GM12878 (cell line): Measurements from ENCODE around the gene ASIC3. TPM values are rescaled to one million over a fixed set of nuclear protein-coding genes. Genes with fewer than 3 reads are reported as not detected.

ENCODE experiments used
- ATAC-seq: fragments of 200-7000 bp; cut with Tn5 transposase; 3 replicates; pipeline ENCODE4 v1.9.1; 2020; ENCODE audit warnings: mild to moderate bottlenecking, moderate library complexity
- BruUV-seq: library from RNA; stranded (reverse); fragments of 400-500 nt; replicated peaks from 2 replicates; lab custom pipeline; 2021; lab: Mats Ljungman, UMichigan
- CTCF ChIA-PET: fragments of 300-600 bp; sonication (Branson Sonifier 250); formaldehyde crosslinking; extraction: SDS; loops from one replicate; lab custom pipeline; 2021; ENCODE audit warnings: inconsistent platforms; lab: Yijun Ruan, JAX
- POLR2A ChIA-PET: fragments of 350-600 bp; formaldehyde crosslinking; extraction: SDS; loops from one replicate; lab custom pipeline; 2021; ENCODE audit warnings: inconsistent platforms; lab: Charles Lee
- RAD21 ChIA-PET: fragments of 300-600 bp; sonication (Branson Sonifier 250); formaldehyde crosslinking; loops from one replicate; lab custom pipeline; 2023; ENCODE audit warnings: antibody characterized with exemption; ENCODE audit not compliant: unreplicated experiment; lab: Charles Lee
- SMC1A ChIA-PET: fragments of 300-600 bp; sonication (Branson Sonifier 250); formaldehyde crosslinking; loops from one replicate; lab custom pipeline; 2023; ENCODE audit not compliant: unreplicated experiment, uncharacterized antibody; lab: Charles Lee
- DNase-seq: peaks from one replicate; pipeline ENCODE4 v3.0.0-alpha.2; 2011; ENCODE audit warnings: low read depth, low spot score
- FAIRE-seq: peaks from 3 replicates; lab custom pipeline; 2011; peaks lifted over from hg19 to GRCh38; lab: Jason Lieb, UNC
- H2AFZ ChIP-seq: 2 replicates; pipeline ENCODE4 v1.6.0; 2011; ENCODE audit warnings: low read depth, low read length, control low read depth; ENCODE audit not compliant: control insufficient read depth
- H3K27ac ChIP-seq: 2 replicates; pipeline ENCODE4 v1.5.1; 2011; ENCODE audit warnings: control low read depth; ENCODE audit not compliant: control insufficient read depth, insufficient read depth
- H3K27me3 ChIP-seq, 2 experiments: replicated peaks in 1 of 2; 2 replicates each; pipeline versions ENCODE4 v1.6.0 to v1.6.1; 2011; ENCODE audit warnings: low read length in 1 of 2; ENCODE audit not compliant: control insufficient read depth in 2 of 2, insufficient read depth in 2 of 2
- H3K36me3 ChIP-seq, 2 experiments: 2 replicates each; pipeline ENCODE4 v1.5.1; 2011; ENCODE audit warnings: low read length in 1 of 2; ENCODE audit not compliant: control insufficient read depth in 2 of 2, insufficient read depth in 2 of 2
- H3K4me1 ChIP-seq: 2 replicates; pipeline ENCODE4 v1.6.1; 2011; ENCODE audit warnings: mild to moderate bottlenecking, low read length, moderate library complexity, mixed read lengths; ENCODE audit not compliant: control insufficient read depth, insufficient read depth
- H3K4me2 ChIP-seq: 2 replicates; pipeline ENCODE4 v1.6.0; 2011; ENCODE audit warnings: control low read depth; ENCODE audit not compliant: control insufficient read depth, insufficient read depth
- H3K4me3 ChIP-seq: fragments of 200-600 bp; sonication (generic); 2 replicates; pipeline ENCODE4 v1.5.1; 2016
- H3K79me2 ChIP-seq: 2 replicates; pipeline ENCODE4 v1.6.0; 2011; ENCODE audit warnings: low read length; ENCODE audit not compliant: control insufficient read depth, insufficient read depth
- H3K9ac ChIP-seq: 2 replicates; pipeline ENCODE4 v1.8.0; 2011; ENCODE audit warnings: low read length, control low read depth, mixed read lengths; ENCODE audit not compliant: control insufficient read depth, insufficient read depth
- H3K9me3 ChIP-seq: replicated peaks from 3 replicates; pipeline ENCODE4 v1.5.1; 2011; ENCODE audit warnings: mild to moderate bottlenecking, low read length; ENCODE audit not compliant: control insufficient read depth, insufficient read depth
- H4K20me1 ChIP-seq: 2 replicates; pipeline ENCODE4 v1.6.0; 2011; ENCODE audit not compliant: control insufficient read depth, insufficient read depth
- ESRRA ChIP-seq: IDR thresholded peaks from 2 replicates; pipeline ENCODE4 v1.6.1; 2012; ENCODE audit warnings: mild to moderate bottlenecking, low read length, improper control_type of control experiment
- IKZF2 ChIP-seq, 2 experiments: fragments of 450-650 bp; IDR thresholded peaks; 2 replicates each; pipeline ENCODE4 v1.6.1; 2017; ENCODE audit warnings: mild to moderate bottlenecking in 2 of 2, moderate library complexity in 2 of 2
- IRF5 ChIP-seq: fragments of 450-650 bp; IDR thresholded peaks from 2 replicates; pipeline ENCODE4 v1.6.1; 2017; ENCODE audit warnings: borderline replicate concordance
- MEF2B ChIP-seq: fragments of 450-650 bp; IDR thresholded peaks from 2 replicates; pipeline ENCODE4 v1.6.1; 2018; ENCODE audit warnings: mild to moderate bottlenecking, moderate library complexity; ENCODE audit not compliant: partially characterized antibody, poor library complexity, severe bottlenecking
- MTA2 ChIP-seq: fragments of 450-650 bp; IDR thresholded peaks from 2 replicates; pipeline ENCODE4 v1.6.1; 2016; ENCODE audit warnings: low read depth, mild to moderate bottlenecking, moderate library complexity
- RAD21 ChIP-seq: IDR thresholded peaks from 2 replicates; pipeline ENCODE4 v1.6.1; 2011; ENCODE audit warnings: mild to moderate bottlenecking, low read depth, low read length, moderate library complexity; ENCODE audit not compliant: insufficient read depth
- RFX5 ChIP-seq: IDR thresholded peaks from 2 replicates; pipeline ENCODE4 v1.6.1; 2011; ENCODE audit warnings: low read depth, low read length, improper control_type of control experiment
- SMAD5 ChIP-seq: IDR thresholded peaks from 2 replicates; pipeline ENCODE4 v1.6.1; 2016; ENCODE audit warnings: antibody characterized with exemption, low read depth
- SMC3 ChIP-seq: IDR thresholded peaks from 2 replicates; pipeline ENCODE4 v1.6.1; 2011; ENCODE audit warnings: low read length, improper control_type of control experiment, borderline replicate concordance
- SPI1 ChIP-seq: IDR thresholded peaks from 2 replicates; pipeline ENCODE4 v1.6.1; 2011; ENCODE audit warnings: low read depth, mild to moderate bottlenecking, low read length, moderate library complexity, borderline replicate concordance; ENCODE audit not compliant: insufficient read depth
- STAT1 ChIP-seq: fragments of 450-650 bp; conservative IDR thresholded peaks from 2 replicates; pipeline ENCODE4 v1.6.1; 2014; ENCODE audit warnings: antibody characterized with exemption, mild to moderate bottlenecking
- SUZ12 ChIP-seq: fragments of 200-600 bp; sonication (generic); IDR thresholded peaks from one replicate; pipeline ENCODE4 v1.6.1; 2018; ENCODE audit warnings: antibody characterized with exemption, mild to moderate bottlenecking; ENCODE audit not compliant: unreplicated experiment
- TCF7 ChIP-seq: IDR thresholded peaks from 2 replicates; pipeline ENCODE4 v1.6.1; 2014; ENCODE audit warnings: antibody characterized with exemption, borderline replicate concordance
- WGBS: methylation state at CpG from one replicate; pipeline ENCODE4 v1.1.6; 2016; ENCODE audit warnings: low lambda C conversion rate; ENCODE audit not compliant: insufficient replicate concordance, insufficient coverage; ENCODE audit errors: missing lambda C conversion rate; 5-methylcytosine and 5-hydroxymethylcytosine counted together
- in situ Hi-C: fragments of 300-500 bp; cut with MboI; formaldehyde crosslinking; loops from 9 replicates; pipeline ENCODE4 v1.14.3; 2018; ENCODE audit warnings: mixed read lengths
- intact Hi-C: fragments of 100-400 bp; cut with micrococcal nuclease; formaldehyde crosslinking; loops from one replicate; pipeline ENCODE4 v1.14.2; 2022; ENCODE audit not compliant: unreplicated experiment
- polyA plus RNA-seq, 11 experiments: library from polyadenylated mRNA; depleted of rRNA in 4 of 11; unstranded in 6 of 11; stranded (reverse) in 5 of 11; fragments of >200 nt; fragmentation: Nextera tagmentation in 4 of 11; fragmentation: Illumina TruSeq in 1 of 11; extraction: Ambion mirVana in 4 of 11; extraction: Trizol in 1 of 11; gene quantifications; 1 replicate in 1 of 11; 2 replicates in 10 of 11; pipeline versions ENCODE4 v1.2.1 to v1.2.3, GENCODE V29; 2011 to 2016; ENCODE audit warnings: inconsistent platforms in 2 of 11, missing spikeins in 2 of 11, low read depth in 1 of 11
- total RNA-seq, 4 experiments: library from RNA; depleted of rRNA in 3 of 4; stranded (reverse); fragments of >200 nt in 3 of 4; fragmentation: Illumina TruSeq in 1 of 4; extraction: Trizol in 1 of 4; gene quantifications; 2 replicates each; pipeline versions ENCODE4 v1.2.1 to v1.2.3, GENCODE V29; 2013 to 2021

ASIC3 gene
- total and polyA plus RNA-seq, 10 of the 15 experiments (the other 5 are each of a cell fraction or from before 2014, with no cell fraction given): 0.07 to 1.0 (median 0.44) TPM; not detected in 4

- ATAC-seq: no peak
- no peak overlapping the region for H3K9ac ChIP-seq
- no peaks in the 10 kb centered on the region for H3K4me1 ChIP-seq
- CTCF ChIA-PET: no interaction called here
- SMC1A ChIA-PET: no interaction called here
- no peak for DNase-seq
- H3K4me2 ChIP-seq: no peak overlapping the region
- no peak for FAIRE-seq
- no peak overlapping the region for H3K27ac ChIP-seq
- POLR2A ChIA-PET: no interaction called here
- H2AFZ ChIP-seq: no peak overlapping the region
- no peaks in the 10 kb centered on the region; a peak in 1 of 4 replicates for H3K36me3 ChIP-seq
- H3K9me3 ChIP-seq: no peaks in the 10 kb centered on the region
- no peak for TF ChIP-seq SMC3
- no peak for TF ChIP-seq RAD21
- TF ChIP-seq SPI1: no peak
- TF ChIP-seq IKZF2 (IDR thresholded peaks at IDR 0.05): no peak
- H3K27me3 ChIP-seq: no peaks in the 10 kb centered on the region
- WGBS: 83% methylated on average over 18 of the region's 18 CpGs
- in situ Hi-C loops: no loop called here
- BruUV-seq: no TSS peak
- no peaks in the 10 kb centered on the region for H4K20me1 ChIP-seq
- intact Hi-C loops: no loop called here
- H3K4me3 ChIP-seq: no peak overlapping the region
- no peaks in the 10 kb centered on the region for H3K79me2 ChIP-seq
- RAD21 ChIA-PET: no interaction called here
These were observed 8.3 kb upstream of the ASIC3 start for GRCh38 chr7:151039850-151040548.

- SMC1A ChIA-PET: no interaction called here
- in situ Hi-C loops: no loop called here
- no peak overlapping the region for H3K27ac ChIP-seq
- no peak overlapping the region for H3K4me2 ChIP-seq
- RAD21 ChIA-PET: no interaction called here
- H3K9ac ChIP-seq: no peak overlapping the region
- POLR2A ChIA-PET: no interaction called here
- 81% methylated on average over 30 of the region's 30 CpGs for WGBS
- no peak for TF ChIP-seq TCF7
- TF ChIP-seq RFX5: no peak
- TF ChIP-seq IRF5: no peak
- TF ChIP-seq MEF2B: no peak
- TF ChIP-seq RAD21: no peak
- TF ChIP-seq MTA2: no peak
- TF ChIP-seq STAT1: no peak
- no peak for TF ChIP-seq SUZ12
- no peak for TF ChIP-seq SMAD5
- no peak for TF ChIP-seq ESRRA
- TF ChIP-seq, all 136 proteins: peak for 0
- no peak for ATAC-seq
- BruUV-seq: no TSS peak
- no peaks in the 10 kb centered on the region for H4K20me1 ChIP-seq
- H3K79me2 ChIP-seq: no peaks in the 10 kb centered on the region
- no peak for DNase-seq
- H3K36me3 ChIP-seq: no peaks in the 10 kb centered on the region
- H2AFZ ChIP-seq: no peak overlapping the region
- CTCF ChIA-PET: interaction anchor here (1.5 kb wide), 1 partner anchor 12 kb away, joined by 4 read pairs; no protein-coding TSS in a partner anchor
- H3K9me3 ChIP-seq: no peaks in the 10 kb centered on the region
- intact Hi-C loops: no loop called here
- no peak for FAIRE-seq
- H3K4me1 ChIP-seq: no peaks in the 10 kb centered on the region
- H3K4me3 ChIP-seq: no peak overlapping the region
- no peaks in the 10 kb centered on the region for H3K27me3 ChIP-seq
These were observed 7.5 kb upstream of the ASIC3 start for GRCh38 chr7:151040616-151041375.
